ENCODE measurements around the gene COPG1. TPM values are rescaled to one million over a fixed set of nuclear protein-coding genes. Genes with fewer than 3 reads are reported as not detected.

The COPG1 gene
- total RNA-seq, 2 experiments from 2014 or later: 114 to 118 TPM

- Mint-ChIP-seq H3K27me3 (no peaks in the 10 kb centered on the region), H3K36me3 (ENCODE audit: low read depth) (peaks cover 18% of the 10 kb centered on the region), H3K4me3 (no peak overlapping the region), H3K4me1 (ENCODE audit: low read depth) (peaks cover 53% of the 10 kb centered on the region), H3K9me3 (no peaks in the 10 kb centered on the region), H3K27ac (no peak overlapping the region)
- DNase-seq: no peak
- no peak for TF ChIP-seq CTCF (IDR thresholded peaks at IDR 0.05)
- peak; percentile 22 for ATAC-seq
- CTCF ChIA-PET: no interaction called here
- POLR2A ChIA-PET: no interaction called here
- intact Hi-C loops (cut with micrococcal nuclease): no loop called here
Measured at GRCh38 chr3:129308636-129309035, 59.2 kb downstream of the COPG1 start.

- CTCF ChIA-PET: interaction anchor here (1.2 kb wide), 1 partner anchor 74 kb away, joined by 4 read pairs; no protein-coding TSS in a partner anchor
- Mint-ChIP-seq H3K27ac (no peak overlapping the region), H3K4me1 (ENCODE audit: low read depth) (peaks cover 46% of the 10 kb centered on the region), H3K36me3 (ENCODE audit: low read depth) (peaks cover 9% of the 10 kb centered on the region), H3K4me3 (no peak overlapping the region), H3K27me3 (no peaks in the 10 kb centered on the region), H3K9me3 (no peaks in the 10 kb centered on the region)
- no peak for DNase-seq
- intact Hi-C loops (cut with micrococcal nuclease): loop anchor here (5.0 kb wide), 1 partner anchor 33 kb away; the partner anchor contains the start of gene HMCES
- POLR2A ChIA-PET: interaction anchor here (1.8 to 8.3 kb wide), 3 partner anchors 10 to 131 kb away, joined by 5 to 108 read pairs (median 28); partner anchors contain the start of gene HMCES
- no peak for ATAC-seq
- no peak for TF ChIP-seq CTCF (IDR thresholded peaks at IDR 0.05)
Measured at GRCh38 chr3:129310111-129311011, 61.0 kb downstream of the COPG1 start.

GRCh38 chr3:129311054-129311902, 61.9 kb downstream of the COPG1 start:
- H3K27ac Mint-ChIP-seq: no peak overlapping the region
- TF ChIP-seq CTCF (IDR thresholded peaks at IDR 0.05): no peak
- DNase-seq (no peak), ATAC-seq (no peak)
- H3K4me3 Mint-ChIP-seq: no peak overlapping the region
- intact Hi-C loops (cut with micrococcal nuclease): loop anchor here (5.0 kb wide), 1 partner anchor 34 kb away; the partner anchor contains the start of gene HMCES
- no peaks in the 10 kb centered on the region for H3K9me3 Mint-ChIP-seq
- CTCF ChIA-PET: interaction anchor here (0.5 to 1.2 kb wide), 3 partner anchors 28 to 497 kb away, joined by 3 to 4 read pairs (median 3); no protein-coding TSS in a partner anchor
- H3K27me3 Mint-ChIP-seq: no peaks in the 10 kb centered on the region
- peaks cover 6% of the 10 kb centered on the region for H3K36me3 Mint-ChIP-seq (ENCODE audit: low read depth)
- peaks cover 39% of the 10 kb centered on the region for H3K4me1 Mint-ChIP-seq (ENCODE audit: low read depth)
- POLR2A ChIA-PET: interaction anchor here (0.8 to 8.3 kb wide), 4 partner anchors 10 to 132 kb away, joined by 3 to 108 read pairs (median 16); partner anchors contain the start of genes COPG1 and HMCES

- peaks cover 3% of the 10 kb centered on the region for H3K36me3 Mint-ChIP-seq (ENCODE audit: low read depth)
- intact Hi-C loops (cut with micrococcal nuclease): loop anchor here (5.0 kb wide), 1 partner anchor 35 kb away; the partner anchor contains the start of gene HMCES
- no peaks in the 10 kb centered on the region for H3K9me3 Mint-ChIP-seq
- H3K4me1 Mint-ChIP-seq (ENCODE audit: low read depth): peaks cover 37% of the 10 kb centered on the region
- ChIA-PET POLR2A (interaction anchor here (1.8 to 8.3 kb wide), 3 partner anchors 11 to 133 kb away, joined by 5 to 108 read pairs (median 28); partner anchors contain the start of gene HMCES), CTCF (interaction anchor here (0.5 to 1.2 kb wide), 3 partner anchors 29 to 498 kb away, joined by 3 to 4 read pairs (median 3); no protein-coding TSS in a partner anchor)
- no peaks in the 10 kb centered on the region for H3K27me3 Mint-ChIP-seq
- TF ChIP-seq CTCF (IDR thresholded peaks at IDR 0.05): no peak
- peak overlapping the region; percentile 48 for H3K27ac Mint-ChIP-seq
- peak; percentile 32 for ATAC-seq
- peak; percentile 40 for DNase-seq
- no peak overlapping the region for H3K4me3 Mint-ChIP-seq
Measured at GRCh38 chr3:129312021-129312639, 62.7 kb downstream of the COPG1 start.

Data from activated CD8-positive, alpha-beta T cell treated with anti-CD3 and anti-CD28 coated beads for 36 hours (primary cell).